HS-5 (cell line): ENCODE results near the gene PPCDC.

Experiments used
- DNase-seq: peaks from one replicate; pipeline ENCODE4 v3.0.0-alpha.2; 2012; ENCODE audit warnings: low read depth

PPCDC gene, protein sequence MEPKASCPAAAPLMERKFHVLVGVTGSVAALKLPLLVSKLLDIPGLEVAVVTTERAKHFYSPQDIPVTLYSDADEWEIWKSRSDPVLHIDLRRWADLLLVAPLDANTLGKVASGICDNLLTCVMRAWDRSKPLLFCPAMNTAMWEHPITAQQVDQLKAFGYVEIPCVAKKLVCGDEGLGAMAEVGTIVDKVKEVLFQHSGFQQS

GRCh38 chr15:75023181-75023871, at the start of gene PPCDC:
Gene PPCDC, plus strand, starts transcription at chr15:75023590. Its CDS starts 4,729 bp downstream, at chr15:75028319.
- DNase-seq = peak; percentile 70

GRCh38 chr15:74976159-74976558, 47.2 kb upstream of the PPCDC start:
- no peak for DNase-seq

- no peak for DNase-seq
Measured at GRCh38 chr15:74977599-74977998, 45.8 kb upstream of the PPCDC start.

DNA sequence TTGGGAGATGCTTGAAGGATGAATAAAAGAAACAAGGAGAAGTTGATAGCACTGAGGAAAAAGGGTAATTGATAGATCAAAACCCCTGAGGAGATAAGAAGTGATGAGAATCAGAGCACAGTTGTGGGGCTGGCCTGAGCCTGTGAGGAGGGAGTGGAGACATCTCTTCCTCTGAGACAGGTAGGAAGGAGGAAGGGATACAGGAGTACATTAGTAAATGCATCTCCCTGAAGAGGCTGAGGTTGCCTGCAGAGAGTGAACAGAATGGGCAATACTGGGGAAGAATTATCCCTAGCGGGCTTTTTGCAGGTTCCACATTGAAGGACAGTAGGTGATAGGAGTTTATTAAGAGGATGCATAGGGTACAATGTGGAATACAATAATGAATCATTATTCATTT, 45.3 kb upstream of the PPCDC start:
- no peak for DNase-seq

DNA sequence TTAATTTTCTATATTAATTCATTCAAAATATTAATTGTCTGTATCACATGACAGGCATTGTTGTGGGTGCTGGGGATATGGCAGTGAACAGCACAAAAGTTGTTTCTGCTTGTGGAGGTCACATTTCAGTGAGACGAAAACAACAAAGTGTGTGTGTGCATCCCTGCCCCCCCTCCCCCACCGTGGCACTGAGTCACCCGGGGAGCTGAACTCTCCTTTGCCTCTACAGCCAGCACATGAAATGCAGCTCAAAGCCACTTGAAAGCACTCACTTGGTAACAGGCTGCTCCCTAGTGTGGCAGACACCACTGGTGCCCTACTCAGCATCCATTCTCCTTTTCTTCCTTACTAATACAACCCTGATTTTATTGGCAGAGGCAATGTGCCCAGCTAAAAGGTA, 44.9 kb upstream of the PPCDC start:
- no peak for DNase-seq

DNA sequence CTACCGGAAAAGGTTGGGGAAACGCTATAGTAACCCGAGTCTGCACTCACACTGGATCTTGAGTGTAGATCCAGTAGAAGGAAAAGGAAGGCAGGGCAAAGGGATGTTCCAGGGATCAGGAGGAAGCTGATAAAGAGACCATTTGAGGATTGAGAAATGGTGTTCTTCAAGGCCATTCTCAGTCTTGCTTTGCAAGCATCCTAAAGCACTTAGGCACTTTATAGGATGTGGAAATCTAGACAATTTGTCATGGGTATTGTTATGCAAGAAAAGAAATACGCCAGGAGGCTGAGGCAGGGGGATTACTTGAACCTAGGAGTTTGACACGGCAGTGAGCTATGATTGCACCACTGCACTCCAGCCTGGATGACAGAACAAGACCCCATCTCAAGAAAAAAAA, 41.2 kb upstream of the PPCDC start:
- no peak for DNase-seq

- DNase-seq = peak; percentile 38
Measured at GRCh38 chr15:74983725-74984231, 39.6 kb upstream of the PPCDC start.

GRCh38 chr15:74988007-74988800, 35.2 kb upstream of the PPCDC start:
- no peak for DNase-seq

- no peak for DNase-seq
Measured at GRCh38 chr15:74989527-74989926, 33.9 kb upstream of the PPCDC start.

GRCh38 chr15:74992619-74993018, 30.8 kb upstream of the PPCDC start:
- no peak for DNase-seq

DNA sequence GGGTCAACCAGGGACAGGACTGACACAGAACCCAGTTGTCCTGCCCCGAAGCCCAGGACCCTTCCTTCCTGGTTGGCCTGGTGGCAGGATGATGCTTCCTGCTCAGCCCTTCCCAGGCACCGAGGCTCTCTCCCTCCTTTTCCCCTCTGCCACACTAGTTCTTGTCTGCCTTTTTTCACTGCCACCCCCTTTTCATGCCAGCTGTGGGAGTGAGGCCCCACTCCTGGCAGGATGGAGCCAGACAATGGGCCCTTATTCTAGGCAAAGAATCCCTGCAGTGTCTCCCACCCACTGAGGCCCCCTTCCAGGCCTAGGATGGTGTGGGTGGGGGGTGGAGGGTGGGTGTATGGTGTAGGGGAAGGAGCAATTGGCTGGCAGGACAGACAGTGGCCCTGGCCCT, 29.2 kb upstream of the PPCDC start:
- DNase-seq = no peak

- no peak for DNase-seq
Measured at GRCh38 chr15:74994685-74995084, 28.7 kb upstream of the PPCDC start.

- peak; percentile 55 for DNase-seq
Measured at GRCh38 chr15:74995182-74995778, 28.1 kb upstream of the PPCDC start, which contains the start of gene SCAMP5. Gene SCAMP5, plus strand, starts transcription at chr15:74995563. Its CDS starts 16,277 bp downstream, at chr15:75011840.

- no peak for DNase-seq
Measured at GRCh38 chr15:74995779-74996765, 27.3 kb upstream of the PPCDC start.

- no peak for DNase-seq
Measured at GRCh38 chr15:74997141-74997540, 26.2 kb upstream of the PPCDC start.

- DNase-seq = no peak
Measured at GRCh38 chr15:74997543-74997942, 25.8 kb upstream of the PPCDC start.

GRCh38 chr15:75001310-75001709, 22.1 kb upstream of the PPCDC start:
- DNase-seq = no peak

DNA sequence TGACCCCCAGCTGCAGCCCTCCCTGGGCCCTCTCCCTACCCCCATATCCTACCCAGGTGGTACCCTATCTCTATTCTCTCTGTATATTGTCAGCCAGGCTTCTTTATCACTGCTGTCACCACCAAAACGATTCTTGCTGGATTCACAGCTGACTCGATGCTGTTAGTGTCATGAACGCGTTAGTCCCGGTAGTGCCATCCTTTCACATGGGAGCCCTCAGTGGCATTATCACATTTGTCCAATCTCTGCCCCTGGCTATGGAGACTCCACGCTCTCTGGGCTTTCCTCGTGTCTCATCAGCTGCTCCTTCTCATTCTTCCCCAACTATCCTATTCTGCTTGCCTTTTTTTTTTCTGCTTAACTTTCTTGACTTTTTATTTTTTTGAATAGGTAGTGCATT, 21.0 kb upstream of the PPCDC start:
- DNase-seq = no peak

DNA sequence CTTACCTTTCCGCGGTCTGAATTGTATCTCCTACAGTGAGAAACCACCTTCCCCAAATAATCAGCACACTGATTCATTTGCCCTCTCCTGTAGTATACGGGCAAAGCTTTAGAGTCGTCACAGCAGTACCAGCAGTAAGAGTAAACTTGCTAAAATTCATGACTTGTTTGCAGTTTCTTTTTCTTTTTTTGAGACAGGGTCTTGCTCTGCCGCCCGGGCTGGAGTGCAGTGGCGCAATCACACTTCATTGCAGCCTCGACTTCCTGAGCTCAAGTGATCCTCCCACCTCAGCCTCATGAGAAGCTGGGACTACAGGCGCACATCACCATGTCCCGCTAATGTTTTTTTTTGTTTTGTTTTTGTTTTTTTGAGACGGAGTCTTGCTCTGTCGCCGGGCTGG, 16.2 kb upstream of the PPCDC start:
- no peak for DNase-seq

GRCh38 chr15:75008221-75008625, 15.2 kb upstream of the PPCDC start:
- no peak for DNase-seq
